Measurements from ENCODE around the gene CCDC54.

DNA sequence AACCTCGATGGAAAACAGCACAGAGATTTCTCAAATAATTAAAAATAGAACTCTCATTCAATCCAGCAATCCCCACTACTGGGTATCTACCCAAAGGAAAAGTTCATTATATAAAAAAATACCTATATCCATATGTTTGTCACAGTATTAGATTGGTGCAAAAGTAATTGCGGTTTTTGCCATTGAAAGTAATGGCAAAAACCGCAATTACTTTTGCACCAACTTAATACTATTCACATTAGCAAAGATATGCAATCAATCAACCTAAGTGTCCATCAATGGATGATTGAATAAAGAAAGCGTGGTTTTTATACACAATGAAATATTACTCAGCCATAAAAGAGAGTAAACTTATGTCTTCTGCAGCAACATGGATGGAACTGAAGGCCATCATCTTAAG, 12.2 kb upstream of the CCDC54 start:
- TF ChIP-seq YY1 (IDR thresholded peaks at IDR 0.05; ENCODE audit: low read depth), result no peak
- no peak for TF ChIP-seq CEBPB (IDR thresholded peaks at IDR 0.05)
- TF ChIP-seq TCF12 (IDR thresholded peaks at IDR 0.05; ENCODE audit: low read depth), result no peak
- TF ChIP-seq MAX (IDR thresholded peaks at IDR 0.05), result no peak
- no peak for TF ChIP-seq EP300 (IDR thresholded peaks at IDR 0.05; ENCODE audit: borderline replicate concordance)
- no peak for TF ChIP-seq USF1 (IDR thresholded peaks at IDR 0.05)
- TF ChIP-seq REST (IDR thresholded peaks at IDR 0.05; ENCODE audit: low read depth), result no peak

All from Ishikawa (cell line).